GM23338 (cell line): Measurements from ENCODE around the gene SYNDIG1L. TPM values are rescaled to one million over a fixed set of nuclear protein-coding genes. Genes with fewer than 3 reads are reported as not detected.

ENCODE experiments used
- ATAC-seq: fragments of 200-7000 bp; cut with Tn5 transposase; 3 replicates; pipeline ENCODE4 v1.9.1; 2020
- DNase-seq: peaks from one replicate; pipeline ENCODE4 v3.0.0-alpha.2; 2015; ENCODE audit warnings: low spot score
- H2AFZ ChIP-seq: fragments of 200-600 bp; sonication (generic); 2 replicates; pipeline ENCODE4 v1.8.0; 2016; ENCODE audit warnings: antibody characterized with exemption, mild to moderate bottlenecking, moderate library complexity
- H3F3A ChIP-seq: fragments of 200-600 bp; sonication (generic); replicated peaks from 2 replicates; pipeline ENCODE4 v1.8.0; 2017; ENCODE audit warnings: antibody characterized with exemption, mixed run types, low read depth
- H3K27ac ChIP-seq: fragments of 200-600 bp; sonication (generic); 2 replicates; pipeline ENCODE4 v1.6.1; 2016; ENCODE audit warnings: low read depth
- H3K27me3 ChIP-seq: fragments of 200-600 bp; sonication (generic); 2 replicates; pipeline ENCODE4 v1.8.0; 2016; ENCODE audit warnings: mild to moderate bottlenecking, mixed run types, moderate library complexity; ENCODE audit not compliant: insufficient read depth
- H3K36me3 ChIP-seq: fragments of 200-600 bp; sonication (generic); 2 replicates; pipeline ENCODE4 v1.8.0; 2016; ENCODE audit warnings: mild to moderate bottlenecking; ENCODE audit not compliant: insufficient read depth
- H3K4me1 ChIP-seq: fragments of 200-600 bp; sonication (generic); 2 replicates; pipeline ENCODE4 v1.8.0; 2016; ENCODE audit warnings: mild to moderate bottlenecking, moderate library complexity; ENCODE audit not compliant: insufficient read depth
- H3K4me2 ChIP-seq: fragments of 200-600 bp; sonication (generic); 2 replicates; pipeline ENCODE4 v1.7.1; 2017; ENCODE audit warnings: mixed run types
- H3K4me3 ChIP-seq: fragments of 200-600 bp; sonication (generic); 2 replicates; pipeline ENCODE4 v1.6.1; 2016; ENCODE audit warnings: mixed run types
- H3K79me2 ChIP-seq: fragments of 200-600 bp; sonication (generic); replicated peaks from 2 replicates; pipeline ENCODE4 v1.8.0; 2017; ENCODE audit warnings: mild to moderate bottlenecking; ENCODE audit not compliant: insufficient read depth
- H3K9me2 ChIP-seq: fragments of 200-600 bp; sonication (generic); 2 replicates; pipeline ENCODE4 v1.8.0; 2017; ENCODE audit not compliant: insufficient read depth
- H4K20me1 ChIP-seq: fragments of 200-600 bp; sonication (generic); replicated peaks from 2 replicates; pipeline ENCODE4 v1.8.0; 2017; ENCODE audit warnings: mild to moderate bottlenecking; ENCODE audit not compliant: insufficient read depth
- H3K27ac Mint-ChIP-seq: 2 replicates; pipeline ENCODE4 v1.8.0; 2020; ENCODE audit warnings: inconsistent platforms, mild to moderate bottlenecking, moderate library complexity, mixed read lengths
- H3K27me3 Mint-ChIP-seq: 3 replicates; pipeline ENCODE4 v1.8.0; 2022; ENCODE audit warnings: low read depth, mild to moderate bottlenecking, moderate library complexity, mixed read lengths, inconsistent platforms; ENCODE audit not compliant: insufficient read depth, poor library complexity
- H3K36me3 Mint-ChIP-seq: 3 replicates; pipeline ENCODE4 v1.8.0; 2021; ENCODE audit warnings: low read depth, mild to moderate bottlenecking, inconsistent platforms, moderate library complexity, mixed read lengths
- H3K4me1 Mint-ChIP-seq: 3 replicates; pipeline ENCODE4 v1.8.0; 2020; ENCODE audit warnings: mild to moderate bottlenecking, inconsistent platforms, mixed read lengths
- H3K4me3 Mint-ChIP-seq: 3 replicates; pipeline ENCODE4 v1.8.0; 2021; ENCODE audit warnings: moderate library complexity, mild to moderate bottlenecking, inconsistent platforms, mixed read lengths
- H3K9me3 Mint-ChIP-seq: 3 replicates; pipeline ENCODE4 v1.8.0; 2020; ENCODE audit warnings: moderate library complexity, mild to moderate bottlenecking, inconsistent platforms, mixed read lengths
- CREB1 ChIP-seq: fragments of 250-450 bp; sonication (Bioruptor Pico); IDR thresholded peaks from 2 replicates; pipeline ENCODE4 v1.5.0; 2020; ENCODE audit warnings: low read depth, mild to moderate bottlenecking, moderate library complexity
- EZH2 ChIP-seq: fragments of 200-600 bp; sonication (generic); IDR thresholded peaks from one replicate; pipeline ENCODE4 v1.8.0; 2017; ENCODE audit warnings: antibody characterized with exemption, mild to moderate bottlenecking, low read depth; ENCODE audit not compliant: unreplicated experiment
- EZH2phosphoT487 ChIP-seq: fragments of 200-600 bp; sonication (generic); IDR thresholded peaks from one replicate; pipeline ENCODE4 v1.8.1; 2018; ENCODE audit warnings: antibody characterized with exemption; ENCODE audit not compliant: unreplicated experiment
- JUNB ChIP-seq: IDR thresholded peaks from one replicate; pipeline ENCODE4 v1.6.1; 2016; ENCODE audit warnings: antibody characterized with exemption; ENCODE audit not compliant: unreplicated experiment
- NANOG ChIP-seq: IDR thresholded peaks from 2 replicates; pipeline ENCODE4 v1.6.1; 2016; ENCODE audit warnings: antibody characterized with exemption, borderline replicate concordance
- POLR2AphosphoS5 ChIP-seq: IDR thresholded peaks from 2 replicates; pipeline ENCODE4 v1.6.1; 2016; ENCODE audit warnings: antibody characterized with exemption, low read depth
- REST ChIP-seq: IDR thresholded peaks from one replicate; pipeline ENCODE4 v1.6.1; 2018; ENCODE audit warnings: antibody characterized with exemption; ENCODE audit not compliant: unreplicated experiment
- STAT1 ChIP-seq: IDR thresholded peaks from one replicate; pipeline ENCODE4 v1.6.1; 2016; ENCODE audit warnings: antibody characterized with exemption; ENCODE audit not compliant: unreplicated experiment
- ZNF114 ChIP-seq: fragments of 250-450 bp; sonication (Bioruptor Pico); IDR thresholded peaks from 2 replicates; pipeline ENCODE4 v1.5.0; 2020; ENCODE audit warnings: mild to moderate bottlenecking, moderate library complexity
- ZNF331 ChIP-seq: fragments of 250-450 bp; sonication (Bioruptor Pico); IDR thresholded peaks from 2 replicates; pipeline ENCODE4 v1.5.0; 2020; ENCODE audit warnings: low read depth, mild to moderate bottlenecking, moderate library complexity
- ZNF462 ChIP-seq: fragments of 250-450 bp; sonication (Bioruptor Pico); IDR thresholded peaks from 2 replicates; pipeline ENCODE4 v1.5.0; 2020; ENCODE audit warnings: mild to moderate bottlenecking, moderate library complexity
- polyA plus RNA-seq: library from polyadenylated mRNA; unstranded; fragments of >200 nt; fragmentation: Nextera tagmentation; extraction: Ambion mirVana; gene quantifications from 2 replicates; pipeline ENCODE4 v1.2.1, GENCODE V29; 2016
- total RNA-seq: library from RNA; depleted of rRNA; stranded (reverse); fragments of >200 nt; shearing (Covaris generic); gene quantifications from 2 replicates; pipeline ENCODE4 v1.2.3, GENCODE V29; 2014
- TF ChIP-seq, protein P1 (sequence below), 2 experiments: fragments of 200-600 bp in 1 of 2; sonication (generic) in 1 of 2; conservative IDR thresholded peaks; 2 replicates each; pipeline versions ENCODE4 v1.5.1 to v1.6.1; 2016 to 2017; ENCODE audit warnings: antibody characterized with exemption in 2 of 2, low read depth in 2 of 2, mild to moderate bottlenecking in 2 of 2, moderate library complexity in 1 of 2
- TF ChIP-seq, protein P2 (sequence below): IDR thresholded peaks from 2 replicates; pipeline ENCODE4 v1.6.1; 2016; ENCODE audit warnings: antibody characterized with exemption

Gene SYNDIG1L
- total and polyA plus RNA-seq, 2 experiments from 2014 or later: 0.65 to 2.1 TPM

- H3K4me3 Mint-ChIP-seq: no peak overlapping the region
- DNase-seq (no peak), ATAC-seq (no peak)
- Histone ChIP-seq H3F3A (no peaks in the 10 kb centered on the region), H3K4me1 (no peaks in the 10 kb centered on the region), H3K27ac (no peak overlapping the region), H3K36me3 (0 out of 2 replicates have a peak, but pooled peaks cover 5% of the 10 kb centered on the region), H3K27me3 (no peaks in the 10 kb centered on the region), H3K9me2 (no peaks in the 10 kb centered on the region), H2AFZ (no peak overlapping the region), H3K79me2 (no peaks in the 10 kb centered on the region), H4K20me1 (no peaks in the 10 kb centered on the region), H3K4me2 (no peak overlapping the region), H3K4me3 (no peak overlapping the region)
- H3K4me1 Mint-ChIP-seq: peaks cover 8% of the 10 kb centered on the region
- peaks cover 7% of the 10 kb centered on the region; the same call in 2 of the 3 replicates for H3K36me3 Mint-ChIP-seq
- no peaks in the 10 kb centered on the region for H3K9me3 Mint-ChIP-seq
- TF ChIP-seq ZNF462: no peak
- TF ChIP-seq EZH2: no peak
- no peak for TF ChIP-seq REST
- no peak for TF ChIP-seq ZNF331 (CRISPR knock-in tag)
- TF ChIP-seq CREB1 (CRISPR knock-in tag): no peak
- no peak for TF ChIP-seq ZNF114 (CRISPR knock-in tag)
- TF ChIP-seq JUNB: no peak
- TF ChIP-seq POLR2AphosphoS5: no peak
- TF ChIP-seq NANOG: no peak
- TF ChIP-seq EZH2phosphoT487: no peak
- TF ChIP-seq, protein P1, sequence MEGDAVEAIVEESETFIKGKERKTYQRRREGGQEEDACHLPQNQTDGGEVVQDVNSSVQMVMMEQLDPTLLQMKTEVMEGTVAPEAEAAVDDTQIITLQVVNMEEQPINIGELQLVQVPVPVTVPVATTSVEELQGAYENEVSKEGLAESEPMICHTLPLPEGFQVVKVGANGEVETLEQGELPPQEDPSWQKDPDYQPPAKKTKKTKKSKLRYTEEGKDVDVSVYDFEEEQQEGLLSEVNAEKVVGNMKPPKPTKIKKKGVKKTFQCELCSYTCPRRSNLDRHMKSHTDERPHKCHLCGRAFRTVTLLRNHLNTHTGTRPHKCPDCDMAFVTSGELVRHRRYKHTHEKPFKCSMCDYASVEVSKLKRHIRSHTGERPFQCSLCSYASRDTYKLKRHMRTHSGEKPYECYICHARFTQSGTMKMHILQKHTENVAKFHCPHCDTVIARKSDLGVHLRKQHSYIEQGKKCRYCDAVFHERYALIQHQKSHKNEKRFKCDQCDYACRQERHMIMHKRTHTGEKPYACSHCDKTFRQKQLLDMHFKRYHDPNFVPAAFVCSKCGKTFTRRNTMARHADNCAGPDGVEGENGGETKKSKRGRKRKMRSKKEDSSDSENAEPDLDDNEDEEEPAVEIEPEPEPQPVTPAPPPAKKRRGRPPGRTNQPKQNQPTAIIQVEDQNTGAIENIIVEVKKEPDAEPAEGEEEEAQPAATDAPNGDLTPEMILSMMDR (conservative IDR thresholded peaks at IDR 0.05; ENCODE audit: low read depth in 2 of 2): no peak
- no peak for TF ChIP-seq STAT1
- TF ChIP-seq, protein P2, sequence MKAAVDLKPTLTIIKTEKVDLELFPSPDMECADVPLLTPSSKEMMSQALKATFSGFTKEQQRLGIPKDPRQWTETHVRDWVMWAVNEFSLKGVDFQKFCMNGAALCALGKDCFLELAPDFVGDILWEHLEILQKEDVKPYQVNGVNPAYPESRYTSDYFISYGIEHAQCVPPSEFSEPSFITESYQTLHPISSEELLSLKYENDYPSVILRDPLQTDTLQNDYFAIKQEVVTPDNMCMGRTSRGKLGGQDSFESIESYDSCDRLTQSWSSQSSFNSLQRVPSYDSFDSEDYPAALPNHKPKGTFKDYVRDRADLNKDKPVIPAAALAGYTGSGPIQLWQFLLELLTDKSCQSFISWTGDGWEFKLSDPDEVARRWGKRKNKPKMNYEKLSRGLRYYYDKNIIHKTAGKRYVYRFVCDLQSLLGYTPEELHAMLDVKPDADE: no peak
- H3K27ac Mint-ChIP-seq: no peak overlapping the region
- H3K27me3 Mint-ChIP-seq: peaks cover 3% of the 10 kb centered on the region
Observed at GRCh38 chr14:74469548-74470518, 43.8 kb upstream of the SYNDIG1L start.
